Testis (tissue), 3 donors: ENCODE data around the gene UBE2K. TPM values are rescaled to one million over a fixed set of nuclear protein-coding genes. Genes with fewer than 3 reads are reported as not detected.
"Not testable (repeated sequence)": the region's sequence is repeated elsewhere in the genome, so short reads cannot be mapped to it uniquely, and the experiment has no call there.

ENCODE experiments used
- DNase-seq: peaks from one replicate; pipeline ENCODE4 v3.0.0-alpha.2; 2019
- H3K27ac ChIP-seq, 2 donors: fragments of 200-600 bp; sonication (generic); one replicate each; pipeline ENCODE4 v1.5.1; 2019
- H3K27me3 ChIP-seq: fragments of 200-600 bp; sonication (generic); one replicate; pipeline ENCODE4 v1.5.1; 2019
- H3K36me3 ChIP-seq: fragments of 200-600 bp; sonication (generic); one replicate; pipeline ENCODE4 v1.5.1; 2017; ENCODE audit warnings: low read depth; ENCODE audit errors: missing control alignments
- H3K4me1 ChIP-seq: fragments of 200-600 bp; sonication (generic); one replicate; pipeline ENCODE4 v1.5.1; 2019
- H3K4me3 ChIP-seq, 2 donors: fragments of 200-600 bp; sonication (generic); one replicate each; pipeline ENCODE4 v1.5.1; 2017 to 2019
- H3K9me3 ChIP-seq: fragments of 200-600 bp; sonication (generic); one replicate; pipeline ENCODE4 v1.5.1; 2017
- POLR2A ChIP-seq: fragments of 450-650 bp; IDR thresholded peaks from one replicate; pipeline ENCODE4 v1.6.1; 2017; ENCODE audit warnings: antibody characterized with exemption, mild to moderate bottlenecking, moderate library complexity
- WGBS, 2 donors: methylation state at CpG; one replicate each; pipeline ENCODE4 v1.1.5; 2018; 5-methylcytosine and 5-hydroxymethylcytosine counted together
- intact Hi-C: fragments of 100-400 bp; cut with DNase I; formaldehyde crosslinking; loops from one replicate; pipeline ENCODE4 v1.15.1; 2023; ENCODE audit warnings: low total_unique reads
- polyA plus RNA-seq: library from polyadenylated mRNA; stranded (reverse); fragments of 350-450 nt; fragmentation: Illumina TruSeq; extraction: RNeasy Lipid Tissue Mini Kit (QIAGEN cat#74804); gene quantifications from one replicate; pipeline ENCODE4 v1.2.3, GENCODE V29; 2014; ENCODE audit warnings: low read depth, low replicate concordance; ENCODE audit not compliant: insufficient read depth
- total RNA-seq, 2 donors: library from RNA; depleted of rRNA; stranded (reverse); fragments of >200 nt; gene quantifications; one replicate each; pipeline ENCODE4 v1.2.3, GENCODE V29; 2016
- TF ChIP-seq, protein P1 (sequence below), 3 experiments: fragments of 450-650 bp in 2 of 3; fragments of 200-600 bp in 1 of 3; sonication (generic) in 1 of 3; IDR thresholded peaks; one replicate each; pipeline ENCODE4 v1.5.1; 2016 to 2019; ENCODE audit warnings: antibody characterized with exemption in 3 of 3, mild to moderate bottlenecking in 2 of 3, moderate library complexity in 1 of 3

Gene UBE2K
- total and polyA plus RNA-seq, 3 donors from 2014 or later = 23.0 to 81.8 (median 24.3) TPM

DNA sequence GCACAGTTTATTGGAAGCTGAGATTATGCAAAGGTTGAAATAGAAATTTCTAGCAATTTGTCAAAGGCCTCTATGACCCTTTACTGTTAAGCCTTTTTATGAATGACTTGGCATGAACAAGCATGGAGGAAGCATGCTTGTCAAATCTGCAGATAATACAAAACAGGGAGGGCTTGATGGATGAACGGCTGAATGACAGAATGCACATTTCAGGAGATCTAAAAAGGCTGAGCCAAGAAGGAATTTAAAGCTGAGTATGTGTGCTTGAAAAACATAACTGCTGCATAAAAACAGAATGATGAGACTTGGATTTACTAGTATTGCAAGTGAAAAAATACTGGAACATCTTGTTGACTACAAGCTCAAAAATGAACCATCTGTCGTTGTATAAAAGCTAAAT is 29.0 kb upstream of the UBE2K start:
- no peak for DNase-seq
- intact Hi-C loops = no loop called here
- WGBS, 2 donors = 58 to 66% methylated on average over 2 of the region's 2 CpGs
- no peaks in the 10 kb centered on the region for H3K9me3 ChIP-seq
- no peaks in the 10 kb centered on the region for H3K36me3 ChIP-seq
- H3K27me3 ChIP-seq = no peaks in the 10 kb centered on the region
- H3K27ac ChIP-seq = no peak overlapping the region
- H3K4me1 ChIP-seq = no peaks in the 10 kb centered on the region
- no peak for TF ChIP-seq POLR2A
- TF ChIP-seq, protein P1, sequence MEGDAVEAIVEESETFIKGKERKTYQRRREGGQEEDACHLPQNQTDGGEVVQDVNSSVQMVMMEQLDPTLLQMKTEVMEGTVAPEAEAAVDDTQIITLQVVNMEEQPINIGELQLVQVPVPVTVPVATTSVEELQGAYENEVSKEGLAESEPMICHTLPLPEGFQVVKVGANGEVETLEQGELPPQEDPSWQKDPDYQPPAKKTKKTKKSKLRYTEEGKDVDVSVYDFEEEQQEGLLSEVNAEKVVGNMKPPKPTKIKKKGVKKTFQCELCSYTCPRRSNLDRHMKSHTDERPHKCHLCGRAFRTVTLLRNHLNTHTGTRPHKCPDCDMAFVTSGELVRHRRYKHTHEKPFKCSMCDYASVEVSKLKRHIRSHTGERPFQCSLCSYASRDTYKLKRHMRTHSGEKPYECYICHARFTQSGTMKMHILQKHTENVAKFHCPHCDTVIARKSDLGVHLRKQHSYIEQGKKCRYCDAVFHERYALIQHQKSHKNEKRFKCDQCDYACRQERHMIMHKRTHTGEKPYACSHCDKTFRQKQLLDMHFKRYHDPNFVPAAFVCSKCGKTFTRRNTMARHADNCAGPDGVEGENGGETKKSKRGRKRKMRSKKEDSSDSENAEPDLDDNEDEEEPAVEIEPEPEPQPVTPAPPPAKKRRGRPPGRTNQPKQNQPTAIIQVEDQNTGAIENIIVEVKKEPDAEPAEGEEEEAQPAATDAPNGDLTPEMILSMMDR (IDR thresholded peaks at IDR 0.05) = no peak
- H3K4me3 ChIP-seq = no peak overlapping the region

DNA sequence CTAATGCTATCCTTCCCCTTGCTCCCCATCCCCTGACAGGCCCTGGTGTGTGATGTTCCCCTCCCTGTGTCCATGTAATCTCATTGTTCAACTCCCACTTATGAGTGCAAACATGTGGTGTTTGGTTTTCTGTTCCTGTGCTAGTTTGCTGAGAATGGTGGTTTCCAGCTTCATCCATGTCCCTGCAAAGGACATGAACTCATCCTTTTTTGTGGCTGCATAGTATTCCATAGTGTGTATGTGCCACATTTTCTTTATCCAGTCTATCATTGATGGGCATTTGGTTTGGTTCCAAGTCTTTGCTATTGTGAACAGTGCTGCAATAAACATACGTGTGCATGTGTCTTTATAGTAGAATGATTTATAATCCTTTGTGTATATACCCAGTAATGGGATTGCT is 27.6 kb upstream of the UBE2K start:
- H3K27ac ChIP-seq, H3K4me3 ChIP-seq, H3K36me3 ChIP-seq, intact Hi-C loops, H3K9me3 ChIP-seq, H3K4me1 ChIP-seq, DNase-seq, H3K27me3 ChIP-seq: not testable (repeated sequence)
- WGBS, 2 donors = 88 to 95% methylated on average over 1 of the region's 1 CpG

DNA sequence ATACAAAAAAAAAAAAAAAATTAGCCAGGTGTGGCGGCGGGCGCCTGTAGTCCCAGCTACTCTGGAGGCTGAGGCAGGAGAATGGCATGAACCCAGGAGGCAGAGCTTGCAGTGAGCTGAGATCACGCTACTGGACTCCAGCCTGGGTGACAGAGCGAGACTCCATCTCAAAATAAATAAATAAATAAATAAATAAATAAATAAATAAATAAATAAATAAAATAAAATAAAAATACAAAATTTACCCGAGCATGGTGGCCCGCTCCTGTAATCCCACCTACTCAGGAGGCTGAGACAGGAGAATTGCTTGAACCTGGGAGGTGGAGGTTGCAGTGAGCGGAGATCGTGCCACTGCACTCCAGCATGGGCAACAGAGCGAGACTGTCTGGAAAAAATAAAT is 22.3 kb upstream of the UBE2K start:
- intact Hi-C loops, DNase-seq, H3K9me3 ChIP-seq, H3K4me3 ChIP-seq, H3K27me3 ChIP-seq, H3K27ac ChIP-seq, H3K4me1 ChIP-seq, H3K36me3 ChIP-seq: not testable (repeated sequence)
- WGBS, 2 donors = 96 to 97% methylated on average over 10 of the region's 10 CpGs

DNA sequence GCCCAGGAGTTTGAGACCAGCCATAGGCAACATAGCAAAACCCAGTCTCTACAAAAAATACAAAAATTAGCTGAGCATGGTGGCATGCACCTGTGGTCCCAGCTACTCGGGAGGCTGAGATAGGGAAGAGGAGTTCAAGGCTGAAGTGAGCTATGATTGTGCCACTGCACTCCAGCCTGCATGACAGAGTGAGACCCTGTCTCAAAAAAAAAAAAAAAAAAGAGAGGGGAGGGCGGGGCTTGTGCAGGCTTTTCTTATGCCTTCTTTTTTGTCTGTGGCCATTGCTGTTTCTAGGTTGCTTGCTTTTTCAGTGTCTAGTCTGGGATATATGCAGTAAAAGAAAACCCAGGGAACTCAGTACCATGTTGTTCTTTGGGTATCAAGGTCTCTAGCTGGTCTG is 16.9 kb upstream of the UBE2K start:
- H3K36me3 ChIP-seq, intact Hi-C loops, H3K27ac ChIP-seq, H3K27me3 ChIP-seq, H3K9me3 ChIP-seq, H3K4me3 ChIP-seq, DNase-seq, H3K4me1 ChIP-seq: not testable (repeated sequence)
- 72 to 76% methylated on average over 2 of the region's 2 CpGs for WGBS, 2 donors

DNA sequence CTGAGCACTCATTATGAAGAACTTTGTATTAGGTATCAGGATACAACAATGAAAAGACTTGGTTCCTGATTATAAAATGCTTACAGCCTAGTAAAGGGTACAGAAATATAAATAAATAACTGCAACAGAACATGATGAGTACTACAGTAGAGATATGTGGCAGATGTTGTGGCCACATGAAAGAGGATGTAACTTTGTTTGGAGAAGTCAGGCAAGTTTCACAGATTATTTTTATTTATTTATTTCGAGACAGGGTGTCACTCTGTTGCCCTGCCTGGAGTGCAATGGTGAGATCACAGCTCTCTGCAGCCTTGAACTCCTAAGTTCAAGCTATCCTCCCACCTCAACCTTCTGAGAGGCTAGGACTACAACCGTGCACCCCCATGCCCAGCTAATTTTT is 15.8 kb upstream of the UBE2K start:
- Histone ChIP-seq H3K27me3 (no peaks in the 10 kb centered on the region), H3K9me3 (no peaks in the 10 kb centered on the region), H3K27ac (no peak overlapping the region), H3K36me3 (no peaks in the 10 kb centered on the region), H3K4me3 (no peak overlapping the region), H3K4me1 (no peaks in the 10 kb centered on the region)
- WGBS, 2 donors = 56 to 61% methylated on average over 2 of the region's 2 CpGs
- intact Hi-C loops = no loop called here
- TF ChIP-seq, protein P1 (IDR thresholded peaks at IDR 0.05) = no peak
- TF ChIP-seq POLR2A = no peak
- no peak for DNase-seq

DNA sequence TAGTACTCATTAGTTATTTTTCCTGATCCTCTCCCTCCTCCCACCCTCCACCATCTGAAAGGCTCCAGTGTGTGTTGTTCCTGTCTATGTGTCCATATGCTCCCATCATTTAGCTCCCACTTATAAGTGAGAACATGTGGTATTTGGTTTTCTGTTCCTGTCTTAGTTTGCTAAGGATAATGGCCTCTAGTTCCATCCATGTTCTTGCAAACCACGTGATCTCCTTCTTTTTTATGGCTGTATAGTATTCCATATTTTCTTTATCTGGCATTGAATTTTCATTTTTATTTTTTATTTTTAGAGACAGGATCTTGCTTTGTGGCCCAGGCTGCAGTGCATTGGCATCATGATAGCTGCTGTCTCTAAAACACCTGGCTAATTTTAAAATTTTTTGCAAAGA is 11.9 kb upstream of the UBE2K start:
- Histone ChIP-seq H3K4me3 (no peak overlapping the region), H3K4me1 (no peaks in the 10 kb centered on the region), H3K9me3 (no peaks in the 10 kb centered on the region), H3K27me3 (no peaks in the 10 kb centered on the region), H3K27ac (no peak overlapping the region), H3K36me3 (no peaks in the 10 kb centered on the region)
- DNase-seq = no peak
- intact Hi-C loops = no loop called here
- TF ChIP-seq, protein P1 (IDR thresholded peaks at IDR 0.05) = no peak
- TF ChIP-seq POLR2A = no peak
- 0 to 35% methylated on average over 1 of the region's 1 CpG for WGBS, 2 donors
